ENCODE results near the gene FLRT2.

The FLRT2 gene

GRCh38 chr14:85581691-85582090, 51.7 kb downstream of the FLRT2 start:
- no peak for TF ChIP-seq CTCF (IDR thresholded peaks at IDR 0.05; ENCODE audit: extremely low read depth, missing control alignments)
- DNase-seq (ENCODE audit: low spot score), result no peak

GRCh38 chr14:85583380-85583779, 53.4 kb downstream of the FLRT2 start:
- DNase-seq (ENCODE audit: low spot score), result no peak
- TF ChIP-seq CTCF (IDR thresholded peaks at IDR 0.05; ENCODE audit: extremely low read depth, missing control alignments), result no peak

GRCh38 chr14:85584481-85584880, 54.5 kb downstream of the FLRT2 start:
- no peak for TF ChIP-seq CTCF (IDR thresholded peaks at IDR 0.05; ENCODE audit: extremely low read depth, missing control alignments)
- DNase-seq (ENCODE audit: low spot score), result no peak

- TF ChIP-seq CTCF (IDR thresholded peaks at IDR 0.05; ENCODE audit: extremely low read depth, missing control alignments), result no peak
- no peak for DNase-seq (ENCODE audit: low spot score)
Observed at GRCh38 chr14:85587151-85587711, 57.3 kb downstream of the FLRT2 start.

- no peak for DNase-seq (ENCODE audit: low spot score)
- TF ChIP-seq CTCF (IDR thresholded peaks at IDR 0.05; ENCODE audit: extremely low read depth, missing control alignments), result no peak
Observed at GRCh38 chr14:85590784-85591183, 60.8 kb downstream of the FLRT2 start.

- DNase-seq (ENCODE audit: low spot score), result no peak
- TF ChIP-seq CTCF (IDR thresholded peaks at IDR 0.05; ENCODE audit: extremely low read depth, missing control alignments), result no peak
Observed at GRCh38 chr14:85594217-85594616, 64.3 kb downstream of the FLRT2 start.

- no peak for DNase-seq (ENCODE audit: low spot score)
- no peak for TF ChIP-seq CTCF (IDR thresholded peaks at IDR 0.05; ENCODE audit: extremely low read depth, missing control alignments)
Observed at GRCh38 chr14:85595981-85596380, 66.0 kb downstream of the FLRT2 start.

Data from GM20000 (cell line).